Measurements from ENCODE around the gene DDX24. TPM values are rescaled to one million over a fixed set of nuclear protein-coding genes. Genes with fewer than 3 reads are reported as not detected.
A peak's percentile ranks its signal among the peaks of the same experiment; 100 is the strongest.

The DDX24 gene
- polyA plus RNA-seq, 3 donors, result 51.2 to 68.0 (median 53.8) TPM

DNA sequence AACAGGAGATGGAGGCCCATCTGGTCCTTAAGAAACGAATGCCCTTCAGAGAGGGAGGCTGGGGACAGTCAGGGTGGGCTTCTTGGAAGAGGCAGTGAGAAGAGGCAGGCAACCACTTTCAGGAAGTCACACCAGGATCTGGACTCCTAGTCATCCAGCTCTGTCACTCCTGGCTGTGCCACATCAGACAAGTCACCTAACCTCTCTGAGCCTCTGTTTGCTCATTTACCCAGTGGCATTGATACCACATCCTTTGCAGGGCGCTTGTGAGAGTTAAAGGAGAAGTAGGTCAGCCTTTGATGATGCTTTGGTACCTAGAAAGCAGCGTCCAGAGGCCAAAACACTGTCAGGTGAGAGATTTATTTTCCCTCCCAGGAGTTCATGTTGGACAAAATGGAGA lies 72.8 kb downstream of the DDX24 start:
- H3K4me3 ChIP-seq (replicated peaks in 1 of 3; ENCODE audit: low read depth in 2 of 3, low read length in 3 of 3), result no peak overlapping the region
- Mint-ChIP-seq H3K27ac (no peak overlapping the region), H3K27me3 (ENCODE audit: low read depth in 3 of 3) (peaks cover 6 to 11% (median 8%) of the 10 kb centered on the region in 3 donors), H3K4me3 (no peak overlapping the region), H3K9me3 (no peaks in the 10 kb centered on the region), H3K36me3 (no peaks in the 10 kb centered on the region), H3K4me1 (peaks cover 8% of the 10 kb centered on the region)
- H3K79me2 ChIP-seq (ENCODE audit: insufficient read depth, low read length), result no peaks in the 10 kb centered on the region
- TF ChIP-seq, protein P1, sequence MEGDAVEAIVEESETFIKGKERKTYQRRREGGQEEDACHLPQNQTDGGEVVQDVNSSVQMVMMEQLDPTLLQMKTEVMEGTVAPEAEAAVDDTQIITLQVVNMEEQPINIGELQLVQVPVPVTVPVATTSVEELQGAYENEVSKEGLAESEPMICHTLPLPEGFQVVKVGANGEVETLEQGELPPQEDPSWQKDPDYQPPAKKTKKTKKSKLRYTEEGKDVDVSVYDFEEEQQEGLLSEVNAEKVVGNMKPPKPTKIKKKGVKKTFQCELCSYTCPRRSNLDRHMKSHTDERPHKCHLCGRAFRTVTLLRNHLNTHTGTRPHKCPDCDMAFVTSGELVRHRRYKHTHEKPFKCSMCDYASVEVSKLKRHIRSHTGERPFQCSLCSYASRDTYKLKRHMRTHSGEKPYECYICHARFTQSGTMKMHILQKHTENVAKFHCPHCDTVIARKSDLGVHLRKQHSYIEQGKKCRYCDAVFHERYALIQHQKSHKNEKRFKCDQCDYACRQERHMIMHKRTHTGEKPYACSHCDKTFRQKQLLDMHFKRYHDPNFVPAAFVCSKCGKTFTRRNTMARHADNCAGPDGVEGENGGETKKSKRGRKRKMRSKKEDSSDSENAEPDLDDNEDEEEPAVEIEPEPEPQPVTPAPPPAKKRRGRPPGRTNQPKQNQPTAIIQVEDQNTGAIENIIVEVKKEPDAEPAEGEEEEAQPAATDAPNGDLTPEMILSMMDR (IDR thresholded peaks at IDR 0.05), result no peak
- no peak for DNase-seq
- intact Hi-C loops (cut with micrococcal nuclease), result no loop called here
- no peaks in the 10 kb centered on the region for H3K27me3 ChIP-seq (ENCODE audit: control insufficient read depth in 2 of 2, insufficient read depth in 2 of 2, low read length in 2 of 2)
- peaks cover 0 to 3% of the 10 kb centered on the region in 2 donors for H3K4me1 ChIP-seq (ENCODE audit: control insufficient read depth in 1 of 2, insufficient read depth in 2 of 2, low read length in 2 of 2)
- WGBS (ENCODE audit: insufficient coverage), result 79% methylated on average over 3 of the region's 3 CpGs
- H3K4me2 ChIP-seq (replicated peaks; ENCODE audit: extremely low read depth, low read length, poor library complexity, severe bottlenecking), result no peak overlapping the region
- H3K9ac ChIP-seq (ENCODE audit: insufficient read depth, low read length, poor library complexity, severe bottlenecking), result no peak overlapping the region
- no peaks in the 10 kb centered on the region for H4K20me1 ChIP-seq (ENCODE audit: insufficient read depth, low read length)
- H2AFZ ChIP-seq (ENCODE audit: insufficient read depth, low read depth, low read length, poor library complexity, severe bottlenecking), result no peak overlapping the region
- no peak overlapping the region for H3K27ac ChIP-seq (ENCODE audit: low read depth in 1 of 2, low read length in 2 of 2)
- H3K36me3 ChIP-seq (replicated peaks in 1 of 2; ENCODE audit: control insufficient read depth in 1 of 2, insufficient read depth in 2 of 2, low read length in 2 of 2), result no peaks in the 10 kb centered on the region
- no peaks in the 10 kb centered on the region for H3K9me3 ChIP-seq (replicated peaks in 1 of 2; ENCODE audit: control insufficient read depth in 1 of 2, insufficient read depth in 1 of 2, low read length in 2 of 2)

DNA sequence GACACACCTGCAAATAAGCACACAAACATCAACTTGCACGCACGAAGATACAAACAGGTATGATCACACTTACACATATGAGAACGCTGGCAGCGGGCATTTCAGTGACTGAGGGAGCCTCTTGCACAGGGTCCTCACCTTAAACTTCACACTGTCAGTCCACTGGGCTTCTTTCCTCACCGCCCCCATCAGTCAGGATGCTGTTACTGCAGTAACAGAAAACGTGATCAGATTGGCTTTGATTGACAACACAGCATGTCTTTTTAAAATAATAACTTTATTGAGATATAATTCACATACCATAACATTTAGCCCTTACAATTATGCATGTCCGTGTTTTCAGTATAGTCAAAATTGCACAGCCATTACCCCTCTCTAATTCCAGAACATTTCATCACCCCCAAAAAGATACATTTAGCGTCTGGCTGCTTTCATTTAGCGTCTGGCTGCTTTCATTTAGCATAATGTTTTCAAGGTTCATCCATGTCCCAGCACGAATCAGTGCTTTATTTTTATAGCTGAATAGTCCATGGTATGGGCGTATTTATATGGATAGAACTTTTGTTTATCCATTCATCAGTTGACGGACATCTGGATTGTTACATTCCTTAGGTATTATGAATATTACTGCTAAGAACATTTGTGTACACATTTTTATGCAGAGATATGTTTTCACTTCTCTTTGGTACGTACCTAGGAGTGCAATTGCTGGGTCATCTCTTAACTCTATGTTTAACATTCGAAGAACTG lies 75.5 kb downstream of the DDX24 start:
- TF ChIP-seq, protein P1 (IDR thresholded peaks at IDR 0.05), result peak; percentile 64
- Histone ChIP-seq H2AFZ (ENCODE audit: insufficient read depth, low read depth, low read length, poor library complexity, severe bottlenecking) (no peak overlapping the region), H3K9ac (ENCODE audit: insufficient read depth, low read length, poor library complexity, severe bottlenecking) (no peak overlapping the region), H4K20me1 (ENCODE audit: insufficient read depth, low read length) (no peaks in the 10 kb centered on the region), H3K79me2 (ENCODE audit: insufficient read depth, low read length) (no peaks in the 10 kb centered on the region), H3K4me2 (replicated peaks; ENCODE audit: extremely low read depth, low read length, poor library complexity, severe bottlenecking) (no peak overlapping the region), H3K4me3 (replicated peaks in 1 of 3; ENCODE audit: low read depth in 2 of 3, low read length in 3 of 3) (no peak overlapping the region), H3K4me1 (ENCODE audit: control insufficient read depth in 1 of 2, insufficient read depth in 2 of 2, low read length in 2 of 2) (no peaks in the 10 kb centered on the region), H3K27me3 (ENCODE audit: control insufficient read depth in 2 of 2, insufficient read depth in 2 of 2, low read length in 2 of 2) (no peaks in the 10 kb centered on the region), H3K36me3 (replicated peaks in 1 of 2; ENCODE audit: control insufficient read depth in 1 of 2, insufficient read depth in 2 of 2, low read length in 2 of 2) (no peaks in the 10 kb centered on the region), H3K9me3 (replicated peaks in 1 of 2; ENCODE audit: control insufficient read depth in 1 of 2, insufficient read depth in 1 of 2, low read length in 2 of 2) (no peaks in the 10 kb centered on the region), H3K27ac (ENCODE audit: low read depth in 1 of 2, low read length in 2 of 2) (no peak overlapping the region)
- no peaks in the 10 kb centered on the region for H3K36me3 Mint-ChIP-seq
- intact Hi-C loops (cut with micrococcal nuclease), result no loop called here
- H3K4me1 Mint-ChIP-seq, result peaks cover 4% of the 10 kb centered on the region
- no peaks in the 10 kb centered on the region for H3K9me3 Mint-ChIP-seq
- WGBS (ENCODE audit: insufficient coverage), result 46% methylated on average over 5 of the region's 14 CpGs
- H3K27ac Mint-ChIP-seq, result peak overlapping the region in 1 of 7 donors; percentile 2
- H3K27me3 Mint-ChIP-seq (ENCODE audit: low read depth in 3 of 3), result peaks cover 5 to 14% (median 13%) of the 10 kb centered on the region in 3 donors
- DNase-seq, result no peak
- H3K4me3 Mint-ChIP-seq, result no peak overlapping the region

Measured in CD14-positive monocyte (primary cell).